Fibroblast of pulmonary artery (primary cell): ENCODE data around the gene OTUD5.
"Not testable (repeated sequence)": the region's sequence is repeated elsewhere in the genome, so short reads cannot be mapped to it uniquely, and the experiment has no call there.

ENCODE experiments used
- DNase-seq: peaks from one replicate; pipeline ENCODE4 v3.0.0-alpha.2; 2010; ENCODE audit warnings: low read depth
- H3K4me3 ChIP-seq: replicated peaks from 2 replicates; pipeline ENCODE4 v1.5.1; 2011; ENCODE audit warnings: low read depth, mild to moderate bottlenecking, control low read depth, low read length, moderate library complexity
- CTCF ChIP-seq: IDR thresholded peaks from 2 replicates; pipeline ENCODE4 v1.5.1; 2011; ENCODE audit warnings: mild to moderate bottlenecking, control low read depth, low read length, inconsistent platforms; ENCODE audit errors: missing control alignments

The OTUD5 gene

DNA sequence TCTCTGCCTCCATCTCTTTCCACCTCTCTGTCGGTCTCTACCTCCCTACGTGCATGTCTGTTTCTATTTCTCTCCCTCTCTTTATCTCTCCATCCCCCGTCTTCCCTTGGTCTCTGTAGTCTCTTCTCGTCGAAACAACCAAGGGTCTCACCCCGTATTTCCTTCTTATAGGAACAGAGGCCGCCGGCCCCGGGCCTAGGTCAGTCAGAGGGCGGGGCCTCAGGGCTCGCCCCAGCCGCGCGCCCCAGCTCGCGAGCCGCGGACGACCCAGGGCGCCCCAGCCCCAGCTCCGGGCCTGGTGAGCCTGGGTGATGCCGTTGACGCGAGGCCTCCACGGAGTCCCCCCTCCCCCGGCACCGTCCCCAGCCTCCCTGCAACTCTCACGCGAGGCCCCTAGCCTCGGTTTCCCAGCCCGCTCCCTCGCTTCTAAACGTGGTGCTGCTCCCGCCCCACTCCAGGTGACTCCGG, 66.4 kb downstream of the OTUD5 start:
- DNase-seq: no peak
- H3K4me3 ChIP-seq: peak overlapping the region; percentile 50
- no peak for TF ChIP-seq CTCF

DNA sequence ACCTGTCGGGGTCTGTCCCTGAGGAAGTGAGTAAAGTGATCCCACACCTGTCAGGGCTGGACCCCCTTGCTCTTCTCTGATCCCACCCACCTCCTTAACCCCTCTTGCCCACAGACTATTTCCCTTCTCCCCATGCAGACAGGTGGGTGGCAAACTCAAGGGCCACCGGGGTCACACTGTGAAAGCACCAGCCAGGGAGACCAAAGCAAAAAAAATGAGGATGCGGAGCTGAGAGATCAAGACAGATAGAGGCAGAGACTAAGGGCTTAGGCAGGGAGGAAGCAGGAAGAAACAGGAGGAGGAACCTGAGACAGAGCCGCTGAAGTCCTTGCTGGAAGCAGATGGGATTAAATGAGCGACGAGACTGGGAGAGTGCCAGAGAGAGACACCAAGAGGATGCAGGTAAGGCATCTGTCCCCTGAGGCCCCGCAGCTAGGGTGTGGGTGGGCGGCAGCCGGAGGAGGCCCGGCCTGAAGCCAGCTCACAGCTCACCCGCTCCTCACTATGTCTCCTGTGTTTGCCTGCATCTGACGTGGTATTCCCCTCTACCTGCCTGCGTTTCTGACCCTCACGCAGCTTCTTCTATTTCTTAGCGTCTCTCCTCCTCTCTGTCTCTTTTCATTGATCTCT, 67.0 kb downstream of the OTUD5 start:
- no peak for TF ChIP-seq CTCF
- DNase-seq: no peak
- peak overlapping the region; percentile 50 for H3K4me3 ChIP-seq

- not testable (repeated sequence) for H3K4me3 ChIP-seq, DNase-seq
Measured at GRCh38 chrX:48886586-48886985, 70.8 kb downstream of the OTUD5 start.

DNA sequence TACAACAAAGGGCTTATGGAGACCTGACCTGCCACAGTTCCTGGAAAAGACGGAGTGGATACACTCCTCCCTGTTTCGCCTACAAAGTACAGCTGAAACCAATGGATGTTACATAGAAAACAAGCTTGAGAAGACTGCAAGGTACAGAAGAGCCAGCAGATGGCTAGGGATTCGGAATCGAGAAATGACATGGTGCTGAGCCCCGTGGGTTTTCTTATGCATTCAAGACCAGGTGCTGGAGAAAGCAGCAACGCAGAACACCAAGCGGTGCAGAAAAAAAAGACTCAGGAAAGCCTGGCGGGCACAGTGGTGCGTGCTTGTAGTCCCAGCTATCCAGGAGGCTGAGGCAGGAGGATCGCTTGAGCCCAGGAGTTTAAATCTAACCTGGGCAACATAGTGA, 73.7 kb downstream of the OTUD5 start:
- no peak for DNase-seq
- no peak for TF ChIP-seq CTCF
- H3K4me3 ChIP-seq: no peak overlapping the region

DNA sequence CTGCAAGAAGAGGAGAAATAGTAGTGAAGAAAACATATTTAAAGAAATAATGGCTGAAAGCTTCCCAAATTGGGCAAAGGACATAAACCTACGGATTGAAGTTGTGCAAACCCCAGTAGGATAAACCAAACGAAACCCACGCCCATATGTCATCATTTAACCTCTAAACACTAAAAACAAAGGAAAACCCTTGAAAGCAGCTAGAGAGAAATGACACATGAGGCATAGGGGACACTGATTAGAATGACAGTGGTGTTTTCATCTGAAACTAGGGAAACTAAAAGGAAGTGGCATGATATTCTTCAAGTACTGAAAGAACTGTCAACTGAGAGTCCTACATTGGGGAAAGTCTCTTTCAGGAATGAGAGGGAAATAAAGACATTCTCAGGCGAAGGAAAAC, 80.5 kb downstream of the OTUD5 start:
- not testable (repeated sequence) for H3K4me3 ChIP-seq, DNase-seq
